NCI-H1092 (cell line): ENCODE measurements around the gene LRRN4CL.
"Not testable (repeated sequence)": the region's sequence is repeated elsewhere in the genome, so short reads cannot be mapped to it uniquely, and the experiment has no call there.

Experiments
- DNase-seq: peaks from one replicate; lab custom pipeline; 2025; lab: John Stamatoyannopoulos, UW

The LRRN4CL gene

GRCh38 chr11:62709247-62710000 lies 20.1 kb upstream of the LRRN4CL start:
- peak; percentile 99 for DNase-seq

DNA sequence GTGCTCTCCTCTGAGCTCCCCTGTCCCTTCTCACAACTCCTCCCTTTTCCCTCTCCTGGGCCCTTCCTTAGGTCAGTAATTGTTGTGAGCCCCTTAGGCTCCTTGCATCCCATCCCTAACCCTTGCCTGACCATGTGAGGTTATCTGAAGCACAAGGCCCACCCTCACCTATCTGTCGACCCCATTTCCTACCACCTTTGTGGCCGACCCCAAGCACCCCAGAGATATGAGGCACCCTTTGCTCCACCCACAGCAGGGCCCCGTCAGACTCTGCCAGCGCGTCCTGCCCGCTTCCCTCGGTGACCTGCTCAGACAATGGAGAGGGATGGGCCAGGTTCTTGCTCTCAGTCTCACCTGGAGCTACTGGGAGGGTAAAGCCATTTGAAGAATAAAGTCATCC lies 19.5 kb upstream of the LRRN4CL start:
- no peak for DNase-seq

- DNase-seq: no peak
Measured at GRCh38 chr11:62708392-62708791, 19.1 kb upstream of the LRRN4CL start.

DNA sequence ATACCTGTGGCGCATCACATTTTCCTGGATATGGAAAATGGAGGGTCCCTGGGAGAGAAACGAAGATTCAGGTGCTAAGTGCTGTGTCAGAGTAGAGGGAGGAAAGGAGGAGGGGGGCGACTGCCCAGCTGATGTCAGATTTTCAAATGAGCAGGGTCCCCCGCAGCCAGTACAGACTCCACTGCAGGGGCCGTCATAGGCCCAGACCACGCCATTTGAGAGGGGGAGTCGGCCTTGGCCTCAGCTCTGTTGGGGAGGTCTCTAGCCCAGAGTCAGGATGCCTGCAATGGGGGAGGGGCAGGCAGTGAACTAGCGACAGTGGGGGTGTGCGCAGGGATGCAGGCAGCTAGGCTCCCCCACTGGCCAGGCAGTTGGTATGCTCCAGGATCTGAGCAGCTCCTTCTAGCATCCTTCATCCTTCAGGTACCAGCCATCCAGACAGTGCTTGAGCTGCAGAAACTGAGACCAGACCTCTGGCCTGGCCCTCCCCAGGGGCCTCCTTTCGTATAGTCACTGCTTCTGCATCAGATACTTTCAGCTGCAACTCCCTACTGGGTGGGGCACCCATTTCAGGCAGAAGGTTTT lies 18.0 kb upstream of the LRRN4CL start, which contains the start of the genes BSCL2 and GNG3:
Gene BSCL2, minus strand, starts transcription at position 148 of the 585 bp plus-strand sequence. CDS start 229 bp downstream, outside the sequence.
Gene GNG3, plus strand, starts transcription at position 400 of the 585 bp plus-strand sequence. CDS start 620 bp downstream, outside the sequence.
- DNase-seq: no peak

- DNase-seq: no peak
Measured at GRCh38 chr11:62706850-62707247, 17.5 kb upstream of the LRRN4CL start.

DNA sequence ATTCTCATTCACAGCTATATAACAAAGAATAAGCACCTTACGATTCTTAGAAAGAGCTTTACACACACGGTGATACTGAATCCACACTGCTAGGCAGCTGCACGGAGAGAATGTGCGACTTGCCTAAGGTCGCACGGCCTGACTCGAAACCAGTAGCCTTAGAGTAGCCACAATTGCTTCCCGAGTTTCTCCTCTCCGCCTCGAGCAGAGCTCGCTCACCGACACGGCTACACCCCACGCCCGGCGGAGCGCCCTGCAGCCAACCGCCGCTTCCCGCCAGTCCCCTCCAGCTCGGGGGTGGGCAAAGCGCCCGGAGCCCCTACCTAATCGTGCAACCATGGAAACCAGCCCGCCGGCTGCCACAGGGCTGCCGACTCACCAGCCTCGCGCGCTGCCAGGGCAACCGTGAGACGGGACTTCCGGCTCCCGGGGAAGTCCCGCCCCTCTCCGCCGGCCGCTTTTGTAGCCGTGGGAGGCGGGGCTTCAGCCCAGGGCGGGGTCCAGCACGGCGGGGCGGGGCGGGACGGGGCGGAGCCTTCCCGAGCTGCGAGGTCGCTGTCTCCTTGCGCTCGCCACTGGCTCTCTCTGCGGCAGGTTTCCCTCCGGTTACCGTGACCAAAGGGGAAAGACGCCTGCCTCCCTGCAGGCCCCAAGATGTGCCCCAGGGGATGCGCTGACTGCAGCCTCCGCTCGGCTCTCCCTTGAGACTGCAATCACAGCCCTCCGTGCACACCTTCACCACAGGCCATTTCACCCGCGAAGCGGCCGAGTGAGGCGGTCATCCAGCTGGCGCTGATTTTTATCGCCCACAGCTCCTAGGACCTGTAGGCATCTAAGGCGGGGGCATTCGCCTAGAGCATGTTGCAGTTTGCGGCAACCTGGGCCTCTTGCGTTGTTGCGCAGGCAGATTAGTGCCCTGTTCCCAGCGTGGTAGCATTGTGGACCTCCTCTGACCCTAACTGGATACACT lies 16.8 kb upstream of the LRRN4CL start:
- peak; percentile 99 for DNase-seq

GRCh38 chr11:62705413-62705812 lies 16.1 kb upstream of the LRRN4CL start:
- DNase-seq: no peak

- not testable (repeated sequence) for DNase-seq
Measured at GRCh38 chr11:62703921-62704320, 14.6 kb upstream of the LRRN4CL start.

DNA sequence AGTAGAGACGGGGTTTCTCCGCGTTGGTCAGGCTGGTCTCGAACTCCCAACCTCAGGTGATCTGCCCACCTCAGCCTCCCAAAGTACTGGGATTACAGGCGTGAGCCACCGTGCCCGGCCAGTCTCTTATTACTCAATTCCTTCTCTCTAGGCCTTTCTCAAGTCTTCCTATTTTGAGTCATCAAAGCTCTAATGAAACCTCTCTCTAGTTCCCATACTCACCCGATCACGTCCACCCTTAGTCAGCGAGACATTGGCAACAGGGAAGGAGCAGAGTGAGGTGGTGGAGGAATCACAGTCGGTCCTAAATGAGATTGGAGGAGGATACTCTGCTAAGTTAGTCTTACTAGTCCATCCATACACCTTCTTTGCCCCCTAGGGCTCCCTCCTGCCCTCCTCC lies 12.9 kb upstream of the LRRN4CL start:
- no peak for DNase-seq

DNA sequence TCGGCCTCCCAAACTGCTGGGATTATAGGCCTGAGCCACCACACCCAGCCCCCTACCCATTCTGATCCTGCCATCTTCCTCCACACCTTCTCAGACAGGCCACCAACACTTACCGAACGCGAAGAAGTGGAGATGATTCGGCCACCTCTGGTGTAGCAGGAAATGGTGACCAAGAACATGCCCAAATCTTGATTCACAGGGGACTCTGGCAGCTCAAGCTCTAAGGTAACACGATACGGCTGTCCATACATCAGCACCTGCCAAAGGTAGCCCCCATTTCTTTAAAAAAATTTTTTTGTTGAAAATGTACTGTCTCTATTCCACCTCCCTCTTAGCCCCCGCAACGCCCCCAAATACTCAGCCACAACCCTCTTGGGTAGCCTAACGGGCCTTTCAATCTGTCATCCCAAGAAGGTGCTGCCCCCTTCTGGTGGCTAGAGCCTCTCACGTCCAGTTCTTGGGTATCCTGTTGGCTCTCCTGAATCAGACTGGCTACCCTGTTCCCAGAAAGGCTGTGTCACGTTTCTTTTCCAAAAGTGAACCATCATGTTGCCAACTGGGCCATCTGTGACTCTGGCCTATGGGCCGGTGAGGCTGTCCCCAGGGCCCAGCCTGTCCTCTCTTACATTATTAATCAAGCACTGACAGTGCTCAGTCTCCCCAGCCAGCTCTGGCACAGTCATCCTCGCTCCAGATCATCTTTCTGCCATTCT lies 5.3 kb upstream of the LRRN4CL start:
- DNase-seq: peak; percentile 75

GRCh38 chr11:62693624-62694023 lies 4.3 kb upstream of the LRRN4CL start:
- not testable (repeated sequence) for DNase-seq

DNA sequence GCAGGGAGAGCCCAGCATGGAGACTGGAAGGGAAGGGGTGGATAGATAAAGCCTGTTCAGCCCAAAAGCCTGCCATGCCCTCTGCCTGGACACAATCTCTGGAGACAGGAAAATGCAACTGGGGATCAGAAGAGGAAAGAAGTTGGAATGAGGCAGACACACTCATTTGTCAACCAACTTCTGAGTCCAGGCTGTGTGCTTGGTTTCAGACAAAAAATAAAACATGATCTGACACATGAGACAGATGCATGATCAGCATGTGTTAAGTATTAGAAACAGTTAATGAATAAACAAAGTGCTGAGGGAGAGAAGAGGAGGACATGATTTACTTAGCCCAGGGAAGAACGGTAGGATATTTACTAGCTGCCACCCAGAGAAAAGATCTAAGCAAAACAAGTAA lies 839 bp downstream of the LRRN4CL start:
- DNase-seq: no peak

DNA sequence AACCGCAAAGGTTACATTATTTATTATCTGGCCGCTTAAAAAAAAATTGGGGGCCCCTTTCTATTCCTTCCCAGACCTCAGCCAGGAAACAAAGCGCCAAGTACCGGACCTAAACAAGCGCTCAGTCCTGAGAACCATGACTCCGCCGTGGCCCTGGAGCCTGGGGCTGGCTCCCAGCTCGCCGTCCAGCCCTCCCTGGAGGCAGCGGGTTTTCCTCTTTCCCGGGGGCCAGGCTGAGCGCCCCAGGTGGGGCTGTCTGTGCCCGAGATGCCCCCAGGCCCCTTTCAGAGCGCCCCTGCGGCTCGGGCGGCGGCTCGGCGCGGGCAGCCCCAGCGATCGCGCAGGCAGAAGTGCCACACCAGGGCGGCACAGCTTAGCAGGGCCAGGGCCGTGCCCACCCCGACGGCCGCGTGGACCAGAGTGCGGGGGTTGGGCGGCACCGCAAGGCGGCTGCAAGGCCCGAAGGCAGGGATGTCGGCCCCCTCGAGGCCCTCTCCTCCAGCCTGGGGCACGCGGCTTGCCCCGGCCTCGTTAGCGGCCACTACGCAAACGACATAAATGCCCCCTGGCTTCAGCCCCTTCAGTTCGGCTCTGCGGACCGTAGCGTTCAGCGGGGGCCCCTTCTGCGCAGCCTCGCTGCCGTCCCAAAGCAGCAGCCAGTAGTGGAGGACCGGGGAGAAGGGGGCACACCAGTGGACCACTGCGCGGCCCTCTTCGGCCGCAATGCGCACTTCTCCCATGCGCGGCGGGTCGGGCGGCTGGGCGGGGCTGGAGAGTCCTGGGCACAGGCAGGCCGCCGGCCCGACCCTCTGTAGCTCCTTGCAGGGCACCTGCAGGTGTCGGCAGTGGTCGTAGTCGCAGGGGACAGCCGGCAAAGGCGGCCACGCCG lies 1.6 kb downstream of the LRRN4CL start:
- DNase-seq: no peak

DNA sequence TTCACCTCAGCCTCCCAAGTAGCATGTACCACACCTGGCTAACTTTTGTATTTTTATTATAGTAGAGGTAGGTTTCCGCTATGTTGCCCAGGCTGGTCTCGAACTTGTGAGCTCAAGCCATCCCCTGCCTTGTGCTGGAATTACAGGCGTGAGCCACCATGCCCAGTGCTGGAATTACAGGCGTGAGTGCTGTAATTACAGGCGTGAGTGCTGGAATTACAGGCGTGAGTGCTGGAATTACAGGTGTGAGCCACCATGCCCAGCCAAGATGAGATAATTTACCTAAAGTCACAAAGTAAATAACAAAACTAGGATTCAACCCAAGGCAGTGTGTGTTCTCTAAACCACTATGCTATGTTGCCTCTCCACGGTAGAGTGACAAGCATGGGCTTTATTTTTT lies 6.8 kb downstream of the LRRN4CL start:
- no peak for DNase-seq

- peak; percentile 40 for DNase-seq
Measured at GRCh38 chr11:62680825-62681240, 8.5 kb downstream of the LRRN4CL start.

DNA sequence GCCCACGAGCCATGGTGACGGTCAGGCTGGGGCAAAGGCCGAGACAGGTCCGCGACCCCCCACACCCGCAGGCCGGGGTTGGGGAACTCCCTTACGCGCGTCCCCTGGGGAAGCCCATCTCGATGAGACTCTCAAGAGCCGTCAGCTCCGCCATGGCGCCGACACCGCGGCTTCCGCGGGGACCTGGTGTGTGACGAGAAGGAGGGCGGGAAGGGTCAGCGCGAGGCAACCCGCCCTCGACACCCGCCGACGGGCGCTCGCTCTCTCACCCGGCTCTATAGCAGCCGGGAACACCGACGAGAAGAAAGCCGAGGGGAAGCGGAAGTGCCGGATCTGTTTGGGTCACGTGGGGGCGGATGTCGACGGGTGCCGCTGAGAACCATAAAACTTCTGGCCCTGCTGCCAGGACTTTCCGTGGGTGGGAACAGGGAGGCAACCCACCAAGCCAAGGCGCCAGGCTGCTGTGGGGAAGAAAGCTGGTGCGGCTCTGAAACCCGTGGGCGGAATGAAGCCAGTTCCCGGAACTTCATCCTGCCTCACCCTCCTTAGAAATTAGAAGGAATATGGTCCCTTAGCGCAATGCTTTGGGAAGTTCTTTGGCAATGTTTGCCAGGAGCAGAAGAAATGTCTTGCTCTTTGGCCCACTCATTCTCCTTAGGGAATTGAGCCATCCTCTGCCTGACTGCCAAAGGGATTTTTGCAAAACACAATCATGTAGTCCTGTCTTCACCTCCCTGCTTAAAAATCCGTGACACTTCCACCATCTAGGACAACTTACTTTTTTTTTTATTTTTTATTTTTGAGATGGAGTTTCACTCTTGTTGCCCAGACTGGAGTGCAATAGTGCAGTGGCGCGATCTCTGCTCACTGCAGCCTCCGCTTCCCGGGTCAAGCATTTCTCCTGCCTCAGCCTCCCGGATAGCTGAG lies 10.3 kb downstream of the LRRN4CL start, which contains the start of gene UBXN1:
Gene UBXN1, minus strand, starts transcription at position 304 of the 927 bp plus-strand sequence. Its CDS starts 150 bp downstream, at position 154.
- peak; percentile 89 for DNase-seq

- no peak for DNase-seq
Measured at GRCh38 chr11:62678433-62678769, 10.9 kb downstream of the LRRN4CL start.

GRCh38 chr11:62677714-62678113 lies 11.6 kb downstream of the LRRN4CL start:
- DNase-seq: no peak

DNA sequence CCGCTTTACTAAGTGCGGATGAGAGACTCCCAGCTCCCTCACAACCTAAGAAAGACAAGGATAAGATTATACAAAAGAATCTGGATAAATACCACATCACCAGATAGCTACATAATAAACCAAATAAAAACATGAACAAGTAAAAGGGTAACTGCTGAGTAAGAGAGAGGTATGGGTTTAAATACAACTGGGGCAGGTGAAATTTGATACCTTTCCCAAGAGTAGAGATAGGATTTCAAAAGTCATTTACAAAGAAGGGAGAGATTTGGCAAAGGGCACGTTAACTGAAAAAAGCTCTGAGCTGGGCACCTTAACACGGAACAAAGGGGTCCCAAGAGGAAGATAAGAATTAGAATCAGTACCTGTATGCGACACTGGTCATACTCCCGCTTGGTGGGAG lies 12.2 kb downstream of the LRRN4CL start:
- no peak for DNase-seq
